IMR-90 (cell line): ENCODE results near the gene PRXL2B. TPM values are rescaled to one million over a fixed set of nuclear protein-coding genes. Genes with fewer than 3 reads are reported as not detected.

Experiments used
- ATAC-seq: fragments of 200-7000 bp; cut with Tn5 transposase; 2 replicates; pipeline ENCODE4 v1.9.1; 2020; ENCODE audit warnings: low read depth, mild to moderate bottlenecking, moderate library complexity
- BruUV-seq: library from RNA; stranded (reverse); fragments of 400-500 nt; replicated peaks from 2 replicates; lab custom pipeline; 2021; lab: Mats Ljungman, UMichigan
- CTCF ChIA-PET: fragments of 300-600 bp; formaldehyde crosslinking; extraction: SDS; loops from one replicate; lab custom pipeline; 2021; ENCODE audit warnings: antibody characterized with exemption; lab: Yijun Ruan, JAX
- POLR2A ChIA-PET: fragments of 300-600 bp; sonication (Branson Sonifier 250); formaldehyde crosslinking; loops from one replicate; lab custom pipeline; 2022; ENCODE audit warnings: antibody characterized with exemption; ENCODE audit not compliant: unreplicated experiment; lab: Charles Lee
- DNase-seq: peaks from one replicate; pipeline ENCODE4 v3.0.0; 2013
- H2AFZ ChIP-seq: replicated peaks from 2 replicates; pipeline ENCODE3; 2013; ENCODE audit warnings: low read length, mild to moderate bottlenecking; ENCODE audit not compliant: poor library complexity
- H2AK5ac ChIP-seq: 2 replicates; pipeline ENCODE4 v1.6.1; 2013; ENCODE audit warnings: low read depth, low read length, inconsistent platforms
- H2AK9ac ChIP-seq: replicated peaks from 2 replicates; pipeline ENCODE3; 2013; ENCODE audit warnings: mild to moderate bottlenecking, low read depth, low read length, moderate library complexity; ENCODE audit not compliant: poor library complexity
- H2BK120ac ChIP-seq: 2 replicates; pipeline ENCODE4 v1.6.1; 2013; ENCODE audit warnings: low read depth, low read length, inconsistent platforms
- H2BK15ac ChIP-seq: 3 replicates; pipeline ENCODE4 v1.6.1; 2013; ENCODE audit warnings: low read depth, low read length, inconsistent platforms
- H2BK20ac ChIP-seq: 2 replicates; pipeline ENCODE4 v1.6.1; 2013; ENCODE audit warnings: low read depth, mild to moderate bottlenecking, inconsistent platforms, low read length, moderate library complexity
- H2BK5ac ChIP-seq: 2 replicates; pipeline ENCODE4 v1.6.1; 2013; ENCODE audit warnings: mild to moderate bottlenecking, low read depth, low read length, inconsistent platforms; ENCODE audit not compliant: poor library complexity, severe bottlenecking
- H3K14ac ChIP-seq: replicated peaks from 2 replicates; pipeline ENCODE4 v1.6.1; 2013; ENCODE audit warnings: low read depth, low read length, inconsistent platforms
- H3K18ac ChIP-seq: 2 replicates; pipeline ENCODE4 v1.6.1; 2013; ENCODE audit warnings: low read depth, low read length, control low read depth
- H3K23ac ChIP-seq: 2 replicates; pipeline ENCODE4 v1.6.1; 2013; ENCODE audit warnings: low read depth, low read length, inconsistent platforms
- H3K27ac ChIP-seq: 2 replicates; pipeline ENCODE4 v1.5.1; 2013; ENCODE audit warnings: mild to moderate bottlenecking, control low read depth, low read length; ENCODE audit not compliant: insufficient read depth
- H3K27me3 ChIP-seq: 2 replicates; pipeline ENCODE4 v1.6.1; 2013; ENCODE audit warnings: low read length; ENCODE audit not compliant: control insufficient read depth, insufficient read depth
- H3K36me3 ChIP-seq: 2 replicates; pipeline ENCODE4 v1.6.1; 2013; ENCODE audit warnings: low read length, mixed read lengths; ENCODE audit not compliant: control insufficient read depth, insufficient read depth
- H3K4ac ChIP-seq: 2 replicates; pipeline ENCODE4 v1.6.1; 2013; ENCODE audit warnings: low read depth, low read length, inconsistent platforms
- H3K4me1 ChIP-seq: 2 replicates; pipeline ENCODE4 v1.6.1; 2013; ENCODE audit warnings: low read length, mixed read lengths; ENCODE audit not compliant: control insufficient read depth, insufficient read depth
- H3K4me2 ChIP-seq: 2 replicates; pipeline ENCODE4 v1.6.1; 2013; ENCODE audit warnings: low read depth, mild to moderate bottlenecking, control low read depth, low read length, moderate library complexity
- H3K4me3 ChIP-seq: 2 replicates; pipeline ENCODE4 v1.5.1; 2013; ENCODE audit warnings: low read depth, mild to moderate bottlenecking, control low read depth, low read length, moderate library complexity; ENCODE audit not compliant: insufficient read depth
- H3K56ac ChIP-seq: 2 replicates; pipeline ENCODE4 v1.6.1; 2013; ENCODE audit warnings: low read length, inconsistent platforms; ENCODE audit not compliant: insufficient read depth; ENCODE audit errors: extremely low read depth
- H3K79me1 ChIP-seq, 2 experiments: 2 replicates each; pipeline ENCODE4 v1.6.1; 2013; ENCODE audit warnings: low read length in 2 of 2, inconsistent platforms in 1 of 2, low read depth in 1 of 2
- H3K9ac ChIP-seq: 2 replicates; pipeline ENCODE4 v1.6.1; 2013; ENCODE audit warnings: low read depth, low read length, control low read depth
- H3K9me1 ChIP-seq: 2 replicates; pipeline ENCODE4 v1.6.1; 2013; ENCODE audit warnings: low read length, inconsistent platforms; ENCODE audit not compliant: insufficient read depth
- H3K9me3 ChIP-seq: 2 replicates; pipeline ENCODE4 v1.6.1; 2013; ENCODE audit warnings: low read length; ENCODE audit not compliant: control insufficient read depth, insufficient read depth
- H4K20me1 ChIP-seq: 2 replicates; pipeline ENCODE4 v1.6.1; 2013; ENCODE audit warnings: low read length, inconsistent platforms; ENCODE audit not compliant: insufficient read depth
- H4K5ac ChIP-seq: 2 replicates; pipeline ENCODE4 v1.6.1; 2013; ENCODE audit warnings: mild to moderate bottlenecking, low read depth, low read length, control low read depth
- H4K8ac ChIP-seq, 2 experiments: 2 replicates each; pipeline ENCODE4 v1.6.1; 2013; ENCODE audit warnings: low read depth in 2 of 2, low read length in 2 of 2, control low read depth in 1 of 2, inconsistent platforms in 1 of 2
- H4K91ac ChIP-seq: 2 replicates; pipeline ENCODE4 v1.6.1; 2013; ENCODE audit warnings: low read depth, low read length, inconsistent platforms; ENCODE audit not compliant: insufficient read depth
- BHLHE40 ChIP-seq: fragments of 150-350 bp; IDR thresholded peaks from 2 replicates; pipeline ENCODE4 v1.6.1; 2016; ENCODE audit warnings: mild to moderate bottlenecking, low read depth, low read length
- CTCF ChIP-seq: conservative IDR thresholded peaks from 2 replicates; pipeline ENCODE4 v1.5.1; 2012; ENCODE audit warnings: mild to moderate bottlenecking, low read depth, low read length, improper control_type of control experiment
- ELK1 ChIP-seq: fragments of 150-350 bp; IDR thresholded peaks from 2 replicates; pipeline ENCODE4 v1.6.1; 2016; ENCODE audit warnings: low read depth, mild to moderate bottlenecking, low read length, moderate library complexity, borderline replicate concordance
- FOS ChIP-seq: fragments of 150-350 bp; IDR thresholded peaks from 2 replicates; pipeline ENCODE4 v1.6.1; 2016; ENCODE audit warnings: low read depth, low read length
- MXI1 ChIP-seq: IDR thresholded peaks from 2 replicates; pipeline ENCODE4 v1.6.1; 2012; ENCODE audit warnings: low read depth, mild to moderate bottlenecking, low read length, moderate library complexity, borderline replicate concordance
- NFE2L2 ChIP-seq: fragments of 150-350 bp; IDR thresholded peaks from 2 replicates; pipeline ENCODE4 v1.6.1; 2016; ENCODE audit warnings: low read depth, mild to moderate bottlenecking, low read length
- POLR2A ChIP-seq: IDR thresholded peaks from 2 replicates; pipeline ENCODE4 v1.6.1; 2012; ENCODE audit warnings: mild to moderate bottlenecking, low read depth, low read length
- RAD21 ChIP-seq: IDR thresholded peaks from 2 replicates; pipeline ENCODE4 v1.6.1; 2012; ENCODE audit warnings: low read length, improper control_type of control experiment
- SMC3 ChIP-seq: fragments of 150-350 bp; IDR thresholded peaks from 2 replicates; pipeline ENCODE4 v1.6.1; 2016; ENCODE audit warnings: low read depth, mild to moderate bottlenecking, antibody characterized with exemption, low read length, moderate library complexity
- USF2 ChIP-seq: fragments of 150-350 bp; IDR thresholded peaks from 2 replicates; pipeline ENCODE4 v1.6.1; 2017; ENCODE audit warnings: mild to moderate bottlenecking, antibody characterized with exemption, low read length, low read depth
- WGBS, 2 experiments: methylation state at CpG; one replicate each; pipeline versions ENCODE4 v1.1.5 to v1.1.7; 2013; ENCODE audit warnings: missing lambda C conversion rate in 2 of 2; ENCODE audit not compliant: insufficient read length in 1 of 2; ENCODE audit errors: extremely low coverage in 2 of 2; 5-methylcytosine and 5-hydroxymethylcytosine counted together
- dilution Hi-C: fragments of 300-500 bp; cut with HindIII; formaldehyde crosslinking; loops from one replicate; pipeline ENCODE4 v1.14.3; 2018; ENCODE audit warnings: low sequenced_read_pairs; ENCODE audit not compliant: unreplicated experiment
- in situ Hi-C: fragments of 300-500 bp; cut with MboI; formaldehyde crosslinking; loops from 3 replicates; pipeline ENCODE4 v1.14.3; 2019; ENCODE audit warnings: low sequenced_read_pairs, inconsistent platforms, mixed read lengths
- intact Hi-C: fragments of 100-400 bp; cut with micrococcal nuclease; formaldehyde crosslinking; loops from 2 replicates; pipeline ENCODE4 v1.10.0; 2022
- polyA plus RNA-seq, 3 experiments: library from polyadenylated mRNA; depleted of rRNA; stranded (reverse); fragments of >200 nt; gene quantifications; 2 replicates each; pipeline ENCODE4 v1.2.3, GENCODE V29; 2012; ENCODE audit warnings: low replicate concordance in 1 of 3
- total RNA-seq: library from RNA; depleted of rRNA; stranded (reverse); fragments of >200 nt; gene quantifications from 2 replicates; pipeline ENCODE4 v1.2.3, GENCODE V29; 2012

The PRXL2B gene
- total and polyA plus RNA-seq, 2 of the 4 experiments (the other 2 are of a cell fraction): 10.9 to 22.3 TPM

- Histone ChIP-seq H3K27ac (no peak overlapping the region), H4K20me1 (no peaks in the 10 kb centered on the region), H3K27me3 (no peaks in the 10 kb centered on the region), H3K9me3 (0 out of 2 replicates have a peak, but pooled peaks cover 1% of the 10 kb centered on the region), H3K14ac (no peak overlapping the region), H2AK5ac (no peak overlapping the region), H3K4me3 (no peak overlapping the region), H3K36me3 (no peaks in the 10 kb centered on the region), H3K23ac (no peak overlapping the region), H4K8ac (no peak overlapping the region), H3K4me2 (no peak overlapping the region), H2BK120ac (no peak overlapping the region), H2BK5ac (no peak overlapping the region), H2AFZ (no peak overlapping the region), H2AK9ac (no peak overlapping the region), H2BK20ac (no peak overlapping the region), H3K9ac (no peak overlapping the region), H2BK15ac (no peak overlapping the region), H3K18ac (no peak overlapping the region), H4K5ac (no peak overlapping the region), H3K9me1 (no peaks in the 10 kb centered on the region), H3K4me1 (no peaks in the 10 kb centered on the region), H3K4ac (no peak overlapping the region), H4K91ac (no peak overlapping the region), H3K79me1 (no peaks in the 10 kb centered on the region), H3K56ac (no peak overlapping the region)
- no peak for TF ChIP-seq CTCF
- TF ChIP-seq USF2: no peak
- TF ChIP-seq MXI1: no peak
- no peak for TF ChIP-seq NFE2L2
- TF ChIP-seq SMC3: no peak
- no peak for TF ChIP-seq POLR2A
- TF ChIP-seq BHLHE40: no peak
- no peak for TF ChIP-seq ELK1
- no peak for TF ChIP-seq RAD21
- TF ChIP-seq FOS: no peak
- WGBS, 2 experiments: no CpG with 5 or more reads among the region's 1 CpG
- ChIA-PET POLR2A (no interaction called here), CTCF (no interaction called here)
- ATAC-seq: no peak
- no TSS peak for BruUV-seq
- no peak for DNase-seq
- in situ Hi-C loops: no loop called here
- dilution Hi-C loops: no loop called here
- intact Hi-C loops: no loop called here
Measured at GRCh38 chr1:2617971-2618470, 31.4 kb downstream of the PRXL2B start.
